ENCODE measurements around the gene GAPDHS. TPM values are rescaled to one million over a fixed set of nuclear protein-coding genes. Genes with fewer than 3 reads are reported as not detected.

Gene GAPDHS
- total and polyA plus RNA-seq, 2 of the 4 experiments (the other 2 are of a cell fraction) = not detected

DNA sequence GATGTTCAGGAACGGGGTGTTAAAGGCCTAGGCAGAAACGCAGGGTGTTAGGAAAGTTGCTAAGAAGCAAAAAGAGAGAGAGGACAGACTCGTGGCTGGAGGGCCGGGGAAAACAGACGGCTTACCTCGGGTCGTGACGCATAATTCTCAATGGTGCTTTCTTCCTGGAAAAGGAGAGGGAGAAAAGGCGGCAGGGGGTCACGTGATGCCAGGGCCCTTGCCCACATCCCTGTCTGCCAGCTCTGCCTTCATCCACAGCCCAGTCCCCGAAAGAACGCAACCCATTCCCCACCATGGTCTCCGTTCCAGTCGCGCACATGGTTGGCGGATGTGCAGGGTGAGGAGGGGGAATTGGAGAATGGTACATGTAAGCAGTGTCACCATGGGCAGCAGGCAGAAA, 44.6 kb upstream of the GAPDHS start:
- H3K4ac ChIP-seq (ENCODE audit: low read depth, low read length) = no peak overlapping the region
- H3K9ac ChIP-seq (ENCODE audit: low read depth, low read length) = no peak overlapping the region
- H2AK5ac ChIP-seq (ENCODE audit: low read depth, low read length) = no peak overlapping the region
- H3K18ac ChIP-seq (ENCODE audit: low read depth, low read length) = no peak overlapping the region
- ATAC-seq (ENCODE audit: low read depth) (no peak), DNase-seq (no peak)
- TF ChIP-seq SMC3 (IDR thresholded peaks at IDR 0.05; ENCODE audit: low read depth, low read length) = no peak
- no peak for TF ChIP-seq MXI1 (IDR thresholded peaks at IDR 0.05; ENCODE audit: borderline replicate concordance, low read depth, low read length)
- no peak for TF ChIP-seq RFX5 (IDR thresholded peaks at IDR 0.05; ENCODE audit: low read depth, low read length)
- TF ChIP-seq NFE2L2 (IDR thresholded peaks at IDR 0.05; ENCODE audit: low read depth, low read length) = no peak
- TF ChIP-seq, protein P1, sequence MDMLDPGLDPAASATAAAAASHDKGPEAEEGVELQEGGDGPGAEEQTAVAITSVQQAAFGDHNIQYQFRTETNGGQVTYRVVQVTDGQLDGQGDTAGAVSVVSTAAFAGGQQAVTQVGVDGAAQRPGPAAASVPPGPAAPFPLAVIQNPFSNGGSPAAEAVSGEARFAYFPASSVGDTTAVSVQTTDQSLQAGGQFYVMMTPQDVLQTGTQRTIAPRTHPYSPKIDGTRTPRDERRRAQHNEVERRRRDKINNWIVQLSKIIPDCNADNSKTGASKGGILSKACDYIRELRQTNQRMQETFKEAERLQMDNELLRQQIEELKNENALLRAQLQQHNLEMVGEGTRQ (IDR thresholded peaks at IDR 0.05; ENCODE audit: low read depth, low read length) = no peak
- TF ChIP-seq RCOR1 (IDR thresholded peaks at IDR 0.05; ENCODE audit: insufficient replicate concordance, low read length) = no peak
- no peak for TF ChIP-seq CEBPB (IDR thresholded peaks at IDR 0.05; ENCODE audit: low read depth, low read length)
- TF ChIP-seq, protein P2, sequence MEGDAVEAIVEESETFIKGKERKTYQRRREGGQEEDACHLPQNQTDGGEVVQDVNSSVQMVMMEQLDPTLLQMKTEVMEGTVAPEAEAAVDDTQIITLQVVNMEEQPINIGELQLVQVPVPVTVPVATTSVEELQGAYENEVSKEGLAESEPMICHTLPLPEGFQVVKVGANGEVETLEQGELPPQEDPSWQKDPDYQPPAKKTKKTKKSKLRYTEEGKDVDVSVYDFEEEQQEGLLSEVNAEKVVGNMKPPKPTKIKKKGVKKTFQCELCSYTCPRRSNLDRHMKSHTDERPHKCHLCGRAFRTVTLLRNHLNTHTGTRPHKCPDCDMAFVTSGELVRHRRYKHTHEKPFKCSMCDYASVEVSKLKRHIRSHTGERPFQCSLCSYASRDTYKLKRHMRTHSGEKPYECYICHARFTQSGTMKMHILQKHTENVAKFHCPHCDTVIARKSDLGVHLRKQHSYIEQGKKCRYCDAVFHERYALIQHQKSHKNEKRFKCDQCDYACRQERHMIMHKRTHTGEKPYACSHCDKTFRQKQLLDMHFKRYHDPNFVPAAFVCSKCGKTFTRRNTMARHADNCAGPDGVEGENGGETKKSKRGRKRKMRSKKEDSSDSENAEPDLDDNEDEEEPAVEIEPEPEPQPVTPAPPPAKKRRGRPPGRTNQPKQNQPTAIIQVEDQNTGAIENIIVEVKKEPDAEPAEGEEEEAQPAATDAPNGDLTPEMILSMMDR (conservative IDR thresholded peaks at IDR 0.05; ENCODE audit: low read depth, low read length) = no peak
- TF ChIP-seq RAD21 (IDR thresholded peaks at IDR 0.05; ENCODE audit: low read length) = no peak
- TF ChIP-seq BHLHE40 (IDR thresholded peaks at IDR 0.05; ENCODE audit: low read depth, low read length) = no peak
- TF ChIP-seq POLR2A (IDR thresholded peaks at IDR 0.05; ENCODE audit: low read depth, low read length) = no peak
- no peak for TF ChIP-seq CHD1 (IDR thresholded peaks at IDR 0.05; ENCODE audit: low read depth, low read length)
- TF ChIP-seq MAFK (IDR thresholded peaks at IDR 0.05; ENCODE audit: low read depth, low read length) = no peak
- no peak overlapping the region for H2AK9ac ChIP-seq (replicated peaks; ENCODE audit: low read depth, low read length, poor library complexity)
- H2AFZ ChIP-seq (replicated peaks; ENCODE audit: low read length, poor library complexity) = no peak overlapping the region
- H3K14ac ChIP-seq (replicated peaks; ENCODE audit: low read depth, low read length) = no peak overlapping the region
- no peaks in the 10 kb centered on the region for H3K9me3 ChIP-seq (ENCODE audit: control insufficient read depth, insufficient read depth, low read length)
- no peaks in the 10 kb centered on the region for H3K36me3 ChIP-seq (ENCODE audit: control insufficient read depth, insufficient read depth, low read length)
- H2BK120ac ChIP-seq (ENCODE audit: low read depth, low read length) = no peak overlapping the region
- no peaks in the 10 kb centered on the region for H3K79me1 ChIP-seq (ENCODE audit: low read depth in 1 of 2, low read length in 2 of 2)
- H3K27ac ChIP-seq (ENCODE audit: insufficient read depth, low read length) = no peak overlapping the region
- no peak overlapping the region for H4K8ac ChIP-seq (ENCODE audit: low read depth in 2 of 2, low read length in 2 of 2)
- in situ Hi-C loops (cut with MboI; ENCODE audit: low sequenced_read_pairs) (no loop called here), dilution Hi-C loops (cut with HindIII; ENCODE audit: low sequenced_read_pairs, unreplicated experiment) (no loop called here), intact Hi-C loops (cut with micrococcal nuclease) (no loop called here)
- BruUV-seq (replicated peaks) = no TSS peak
- no peaks in the 10 kb centered on the region for H4K20me1 ChIP-seq (ENCODE audit: insufficient read depth, low read length)
- ChIA-PET CTCF (no interaction called here), POLR2A (ENCODE audit: unreplicated experiment) (no interaction called here)
- H2BK5ac ChIP-seq (ENCODE audit: low read depth, low read length, poor library complexity, severe bottlenecking) = no peak overlapping the region
- H3K27me3 ChIP-seq (ENCODE audit: control insufficient read depth, insufficient read depth, low read length) = peaks cover 36% of the 10 kb centered on the region
- no peak overlapping the region for H3K4me3 ChIP-seq (ENCODE audit: insufficient read depth, low read depth, low read length)
- no peak overlapping the region for H3K23ac ChIP-seq (ENCODE audit: low read depth, low read length)
- no peak overlapping the region for H3K56ac ChIP-seq (ENCODE audit: extremely low read depth, insufficient read depth, low read length)
- no peak overlapping the region for H4K5ac ChIP-seq (ENCODE audit: low read depth, low read length)
- H4K91ac ChIP-seq (ENCODE audit: insufficient read depth, low read depth, low read length) = no peak overlapping the region
- no peak overlapping the region for H3K4me2 ChIP-seq (ENCODE audit: low read depth, low read length)
- H2BK20ac ChIP-seq (ENCODE audit: low read depth, low read length) = no peak overlapping the region
- H3K4me1 ChIP-seq (ENCODE audit: control insufficient read depth, insufficient read depth, low read length) = no peaks in the 10 kb centered on the region
- no peaks in the 10 kb centered on the region for H3K9me1 ChIP-seq (ENCODE audit: insufficient read depth, low read length)
- WGBS, 2 experiments (ENCODE audit: extremely low coverage in 2 of 2, insufficient read length in 1 of 2) = 48% methylated on average over 5 of the region's 16 CpGs; no CpG with 5 or more reads in 1 of the 2 experiments
- H2BK15ac ChIP-seq (ENCODE audit: low read depth, low read length) = no peak overlapping the region
